Stimulated activated naive CD8-positive, alpha-beta T cell treated with anti-CD3 and anti-CD28 coated beads, Interleukin-15, Interleukin-2, amounts not matched to agents 100 U/mL and 50 U/mL, for 24 hours (primary cell): ENCODE measurements around the gene TTPAL.
"Not testable (repeated sequence)": the region's sequence is repeated elsewhere in the genome, so short reads cannot be mapped to it uniquely, and the experiment has no call there.

Experiments used
- ATAC-seq: fragments of 150-1000 bp; cut with Tn5 transposase; one replicate; pipeline ENCODE4 v1.10.0; 2021
- DNase-seq: peaks from one replicate; pipeline ENCODE4 v3.0.0; 2021

TTPAL gene

GRCh38 chr20:44468044-44468782 lies 7.5 kb upstream of the TTPAL start:
- DNase-seq (no peak), ATAC-seq (no peak)

GRCh38 chr20:44470327-44470726 lies 5.3 kb upstream of the TTPAL start:
- ATAC-seq (no peak), DNase-seq (no peak)

GRCh38 chr20:44471481-44471882 lies 4.2 kb upstream of the TTPAL start:
- DNase-seq (no peak), ATAC-seq (no peak)

GRCh38 chr20:44472283-44472682 lies 3.4 kb upstream of the TTPAL start:
- DNase-seq, ATAC-seq: not testable (repeated sequence)

- no peak for ATAC-seq
Measured at GRCh38 chr20:44475372-44475693, 341 bp upstream of the TTPAL start.

GRCh38 chr20:44477151-44477550 lies 1.5 kb downstream of the TTPAL start:
- DNase-seq (no peak), ATAC-seq (no peak)

More at GRCh38 chr20:44475372-44475693, 341 bp upstream of the TTPAL start:
- DNase-seq, result no peak

- DNase-seq, result no peak
Measured at GRCh38 chr20:44478206-44478605, 2.5 kb downstream of the TTPAL start.

GRCh38 chr20:44479643-44480042 lies 4.0 kb downstream of the TTPAL start:
- ATAC-seq (no peak), DNase-seq (no peak)

More at GRCh38 chr20:44478206-44478605, 2.5 kb downstream of the TTPAL start:
- no peak for ATAC-seq

GRCh38 chr20:44480097-44480496 lies 4.4 kb downstream of the TTPAL start:
- ATAC-seq, result no peak
- no peak for DNase-seq

GRCh38 chr20:44481719-44482416 lies 6.2 kb downstream of the TTPAL start:
- DNase-seq (no peak), ATAC-seq (no peak)

GRCh38 chr20:44483112-44483511 lies 7.4 kb downstream of the TTPAL start:
- no peak for ATAC-seq

GRCh38 chr20:44485078-44485829 lies 9.6 kb downstream of the TTPAL start:
- ATAC-seq (peak; percentile 66), DNase-seq (no peak)

More at GRCh38 chr20:44483112-44483511, 7.4 kb downstream of the TTPAL start:
- DNase-seq, result no peak

- ATAC-seq (no peak), DNase-seq (no peak)
Measured at GRCh38 chr20:44485830-44486198, 10.1 kb downstream of the TTPAL start.

GRCh38 chr20:44488551-44488950 lies 12.9 kb downstream of the TTPAL start:
- ATAC-seq, result no peak
- no peak for DNase-seq

- no peak for DNase-seq
- no peak for ATAC-seq
Measured at GRCh38 chr20:44489223-44489622, 13.5 kb downstream of the TTPAL start.

- no peak for ATAC-seq
Measured at GRCh38 chr20:44489931-44490330, 14.3 kb downstream of the TTPAL start.

GRCh38 chr20:44491635-44492395 lies 16.1 kb downstream of the TTPAL start:
- no peak for DNase-seq
- no peak for ATAC-seq

More at GRCh38 chr20:44489931-44490330, 14.3 kb downstream of the TTPAL start:
- DNase-seq, result no peak

- DNase-seq (no peak), ATAC-seq (no peak)
Measured at GRCh38 chr20:44494266-44494665, 18.6 kb downstream of the TTPAL start.

- DNase-seq (no peak), ATAC-seq (no peak)
Measured at GRCh38 chr20:44494681-44495080, 19.0 kb downstream of the TTPAL start.

GRCh38 chr20:44495257-44495656 lies 19.6 kb downstream of the TTPAL start:
- no peak for DNase-seq
- peak; percentile 7 for ATAC-seq

- DNase-seq (no peak), ATAC-seq (peak; percentile 88)
Measured at GRCh38 chr20:44495802-44496481, 20.3 kb downstream of the TTPAL start.

- peak; percentile 37 for DNase-seq
- peak; percentile 78 for ATAC-seq
Measured at GRCh38 chr20:44496976-44497375, 21.3 kb downstream of the TTPAL start.
